GM23248 (cell line): ENCODE measurements around the gene LRRN1. TPM values are rescaled to one million over a fixed set of nuclear protein-coding genes. Genes with fewer than 3 reads are reported as not detected.

Experiments
- DNase-seq: peaks from one replicate; pipeline ENCODE4 v3.0.0-alpha.2; 2015
- H2AFZ ChIP-seq: fragments of 200-600 bp; sonication (generic); 2 replicates; pipeline ENCODE4 v1.6.1; 2016; ENCODE audit warnings: antibody characterized with exemption
- H3F3A ChIP-seq: fragments of 200-600 bp; sonication (generic); 2 replicates; pipeline ENCODE4 v1.6.1; 2016; ENCODE audit warnings: mild to moderate bottlenecking, antibody characterized with exemption, mixed run types; ENCODE audit not compliant: insufficient read depth
- H3K27ac ChIP-seq: fragments of 200-600 bp; sonication (generic); 2 replicates; pipeline ENCODE4 v1.5.1; 2016; ENCODE audit warnings: mild to moderate bottlenecking
- H3K27me3 ChIP-seq: fragments of 200-600 bp; sonication (generic); replicated peaks from 2 replicates; pipeline ENCODE4 v1.6.1; 2016; ENCODE audit warnings: mild to moderate bottlenecking; ENCODE audit not compliant: insufficient read depth
- H3K36me3 ChIP-seq: fragments of 200-600 bp; sonication (generic); 2 replicates; pipeline ENCODE4 v1.6.1; 2016; ENCODE audit warnings: low read depth, mild to moderate bottlenecking
- H3K4me1 ChIP-seq: fragments of 200-600 bp; sonication (generic); 2 replicates; pipeline ENCODE4 v1.6.1; 2016; ENCODE audit warnings: mild to moderate bottlenecking; ENCODE audit not compliant: insufficient read depth
- H3K4me2 ChIP-seq: fragments of 200-600 bp; sonication (generic); one replicate; pipeline ENCODE4 v1.6.1; 2016; ENCODE audit warnings: mild to moderate bottlenecking; ENCODE audit not compliant: unreplicated experiment
- H3K4me3 ChIP-seq: fragments of 200-600 bp; sonication (generic); 2 replicates; pipeline ENCODE4 v1.5.1; 2016; ENCODE audit warnings: mild to moderate bottlenecking
- H3K79me2 ChIP-seq: fragments of 200-600 bp; sonication (generic); 2 replicates; pipeline ENCODE4 v1.6.1; 2016; ENCODE audit warnings: mild to moderate bottlenecking; ENCODE audit not compliant: insufficient read depth
- H3K9ac ChIP-seq: fragments of 200-600 bp; sonication (generic); 2 replicates; pipeline ENCODE4 v1.6.1; 2016; ENCODE audit warnings: mild to moderate bottlenecking
- H3K9me2 ChIP-seq: fragments of 200-600 bp; sonication (generic); 2 replicates; pipeline ENCODE4 v1.6.1; 2016; ENCODE audit warnings: mixed run types, mild to moderate bottlenecking, moderate library complexity; ENCODE audit not compliant: insufficient read depth
- H3K9me3 ChIP-seq: fragments of 200-600 bp; sonication (generic); one replicate; pipeline ENCODE4 v1.6.1; 2017; ENCODE audit warnings: low read depth
- H4K20me1 ChIP-seq: fragments of 200-600 bp; sonication (generic); 2 replicates; pipeline ENCODE4 v1.6.0; 2016; ENCODE audit not compliant: insufficient read depth
- EZH2 ChIP-seq: fragments of 200-600 bp; sonication (generic); IDR thresholded peaks from 2 replicates; pipeline ENCODE4 v1.6.1; 2018; ENCODE audit warnings: antibody characterized with exemption, mild to moderate bottlenecking; ENCODE audit not compliant: insufficient read depth, poor library complexity, severe bottlenecking
- EZH2phosphoT487 ChIP-seq: fragments of 200-600 bp; sonication (generic); IDR thresholded peaks from 2 replicates; pipeline ENCODE4 v1.6.1; 2018; ENCODE audit warnings: antibody characterized with exemption, moderate library complexity, mild to moderate bottlenecking, low read depth; ENCODE audit not compliant: insufficient read depth
- WGBS, 2 experiments: methylation state at CpG; one replicate each; pipeline ENCODE4 v1.1.6; 2015 to 2017; ENCODE audit warnings: low lambda C conversion rate in 2 of 2, low coverage in 1 of 2; ENCODE audit errors: missing lambda C conversion rate in 2 of 2; 5-methylcytosine and 5-hydroxymethylcytosine counted together
- in situ Hi-C: fragments of 300-500 bp; cut with MboI; formaldehyde crosslinking; loops from 2 replicates; pipeline ENCODE4 v1.15.0; 2020
- polyA plus RNA-seq: library from polyadenylated mRNA; unstranded; fragments of >200 nt; fragmentation: Nextera tagmentation; extraction: Ambion mirVana; gene quantifications from 2 replicates; pipeline ENCODE4 v1.2.1, GENCODE V29; 2016
- total RNA-seq: library from RNA; depleted of rRNA; stranded (reverse); fragments of >200 nt; shearing (Covaris generic); gene quantifications from 2 replicates; pipeline ENCODE4 v1.2.3, GENCODE V29; 2014

LRRN1 gene
- total and polyA plus RNA-seq, 2 experiments from 2014 or later = not detected

GRCh38 chr3:3778216-3778615 lies 21.0 kb upstream of the LRRN1 start:
- no peak for TF ChIP-seq EZH2phosphoT487
- no peak for TF ChIP-seq EZH2

GRCh38 chr3:3778641-3779270 lies 20.5 kb upstream of the LRRN1 start:
- H3K9me3 ChIP-seq = no peaks in the 10 kb centered on the region
- in situ Hi-C loops = no loop called here
- H3F3A ChIP-seq = no peaks in the 10 kb centered on the region
- no peak for DNase-seq
- WGBS, 2 experiments = 17 to 26% methylated on average over 4 of the region's 4 CpGs
- H3K9me2 ChIP-seq = no peaks in the 10 kb centered on the region
- TF ChIP-seq EZH2phosphoT487 = no peak
- no peak for TF ChIP-seq EZH2
- H3K4me1 ChIP-seq = no peaks in the 10 kb centered on the region
- H3K4me3 ChIP-seq = no peak overlapping the region
- no peak overlapping the region for H3K9ac ChIP-seq
- no peak overlapping the region for H3K27ac ChIP-seq
- H3K4me2 ChIP-seq = no peak overlapping the region
- H4K20me1 ChIP-seq = no peaks in the 10 kb centered on the region
- no peaks in the 10 kb centered on the region for H3K36me3 ChIP-seq
- no peaks in the 10 kb centered on the region for H3K79me2 ChIP-seq
- H2AFZ ChIP-seq = no peak overlapping the region
- H3K27me3 ChIP-seq = no peaks in the 10 kb centered on the region

More at GRCh38 chr3:3778216-3778615, 21.0 kb upstream of the LRRN1 start:
- H3K9me3 ChIP-seq = no peaks in the 10 kb centered on the region
- H3K9ac ChIP-seq = no peak overlapping the region
- H3K27ac ChIP-seq = no peak overlapping the region
- H2AFZ ChIP-seq = no peak overlapping the region
- H3K27me3 ChIP-seq = no peaks in the 10 kb centered on the region
- H3K36me3 ChIP-seq = no peaks in the 10 kb centered on the region
- H4K20me1 ChIP-seq = no peaks in the 10 kb centered on the region
- H3K9me2 ChIP-seq = no peaks in the 10 kb centered on the region
- no peak for DNase-seq
- H3F3A ChIP-seq = no peaks in the 10 kb centered on the region
- in situ Hi-C loops = no loop called here
- H3K79me2 ChIP-seq = no peaks in the 10 kb centered on the region
- H3K4me2 ChIP-seq = no peak overlapping the region
- no peaks in the 10 kb centered on the region for H3K4me1 ChIP-seq
- no peak overlapping the region for H3K4me3 ChIP-seq

DNA sequence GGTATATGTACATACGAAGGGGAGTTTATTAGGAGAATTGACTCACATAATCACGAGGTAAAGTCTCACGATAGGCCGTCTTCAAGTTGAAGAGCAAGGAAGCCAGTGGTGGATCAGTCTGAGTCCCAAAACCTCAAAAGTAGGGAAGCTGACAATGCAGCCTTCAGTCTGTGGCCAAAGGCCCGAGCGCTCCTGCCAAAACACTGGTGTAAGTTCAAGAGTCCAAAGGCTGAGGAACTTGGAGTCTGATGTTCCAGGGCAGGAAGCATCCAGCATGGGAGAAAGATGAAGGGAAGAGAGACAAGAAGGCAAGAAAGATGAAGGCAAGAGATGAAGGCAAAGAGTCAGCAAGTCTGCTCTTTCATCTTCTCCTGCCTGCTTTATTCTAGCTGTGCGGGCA lies 16.8 kb upstream of the LRRN1 start:
- Histone ChIP-seq H3K27ac (no peak overlapping the region), H3K9me2 (no peaks in the 10 kb centered on the region), H2AFZ (no peak overlapping the region), H3K27me3 (no peaks in the 10 kb centered on the region), H3F3A (no peaks in the 10 kb centered on the region), H3K9ac (no peak overlapping the region), H3K4me2 (no peak overlapping the region), H4K20me1 (no peaks in the 10 kb centered on the region), H3K36me3 (no peaks in the 10 kb centered on the region), H3K9me3 (no peaks in the 10 kb centered on the region), H3K4me1 (no peaks in the 10 kb centered on the region), H3K4me3 (no peak overlapping the region), H3K79me2 (no peaks in the 10 kb centered on the region)
- TF ChIP-seq EZH2phosphoT487 = no peak
- no peak for TF ChIP-seq EZH2
- in situ Hi-C loops = no loop called here
- DNase-seq = no peak
- WGBS, 2 experiments = 40 to 42% methylated on average over 7 of the region's 7 CpGs

DNA sequence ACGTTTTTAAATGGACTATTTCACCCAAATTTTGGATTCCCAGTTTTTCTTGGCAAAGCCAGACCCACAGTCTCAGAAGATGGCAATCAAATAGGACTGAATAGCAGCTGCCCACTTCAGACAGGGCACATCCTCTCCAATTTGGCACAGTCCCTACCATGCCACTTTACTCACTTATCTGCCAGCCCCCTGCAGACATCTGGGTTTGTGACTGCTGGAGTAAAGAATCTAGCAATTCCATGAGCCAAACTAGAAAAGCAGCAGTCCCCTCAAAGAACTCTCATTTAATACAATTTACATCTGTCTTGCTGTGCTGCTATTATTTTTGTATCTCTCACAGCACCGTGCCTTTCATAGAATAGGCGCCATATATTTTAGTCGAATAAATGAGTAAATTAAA lies 16.0 kb upstream of the LRRN1 start:
- Histone ChIP-seq H3K9ac (no peak overlapping the region), H3K4me1 (no peaks in the 10 kb centered on the region), H3K4me2 (no peak overlapping the region), H3K36me3 (no peaks in the 10 kb centered on the region), H2AFZ (no peak overlapping the region), H3K27me3 (no peaks in the 10 kb centered on the region), H3K4me3 (no peak overlapping the region), H3K9me3 (no peaks in the 10 kb centered on the region), H3K79me2 (no peaks in the 10 kb centered on the region), H4K20me1 (no peaks in the 10 kb centered on the region), H3F3A (no peaks in the 10 kb centered on the region), H3K9me2 (no peaks in the 10 kb centered on the region), H3K27ac (no peak overlapping the region)
- DNase-seq = no peak
- TF ChIP-seq EZH2phosphoT487 (no peak), EZH2 (no peak)
- in situ Hi-C loops = no loop called here
- 24 to 32% methylated on average over 4 of the region's 4 CpGs for WGBS, 2 experiments

DNA sequence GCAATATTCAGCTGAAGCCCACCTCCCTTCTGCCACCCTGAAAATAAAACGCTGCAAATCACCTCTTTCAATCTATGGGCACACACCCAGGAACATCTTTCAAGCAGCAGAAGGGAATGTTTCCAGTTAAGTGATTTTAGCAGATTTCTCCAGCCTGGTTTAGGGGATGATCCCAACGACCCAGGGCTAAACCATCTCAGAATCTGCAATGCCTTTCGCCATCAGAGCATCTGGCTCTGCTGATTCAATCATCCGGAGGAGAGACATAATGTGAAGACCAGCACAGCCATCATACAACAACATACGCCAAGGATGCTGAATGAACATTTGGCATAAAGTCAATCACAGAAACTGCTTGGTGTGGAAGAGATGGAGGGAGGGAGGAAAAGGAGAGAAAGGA lies 15.5 kb upstream of the LRRN1 start:
- H3K36me3 ChIP-seq = no peaks in the 10 kb centered on the region
- H3K4me1 ChIP-seq = no peaks in the 10 kb centered on the region
- no peaks in the 10 kb centered on the region for H3K79me2 ChIP-seq
- DNase-seq = no peak
- no peaks in the 10 kb centered on the region for H3K9me2 ChIP-seq
- in situ Hi-C loops = no loop called here
- H3K27me3 ChIP-seq = no peaks in the 10 kb centered on the region
- H3F3A ChIP-seq = no peaks in the 10 kb centered on the region
- H3K4me2 ChIP-seq = no peak overlapping the region
- no peaks in the 10 kb centered on the region for H4K20me1 ChIP-seq
- WGBS, 2 experiments = 18% methylated on average over 5 of the region's 5 CpGs
- no peak overlapping the region for H3K4me3 ChIP-seq
- H3K9me3 ChIP-seq = no peaks in the 10 kb centered on the region
- H3K9ac ChIP-seq = no peak overlapping the region
- TF ChIP-seq EZH2phosphoT487 (no peak), EZH2 (no peak)
- no peak overlapping the region for H2AFZ ChIP-seq
- no peak overlapping the region for H3K27ac ChIP-seq
